GM23248 (cell line): ENCODE measurements around the gene GPR12. TPM values are rescaled to one million over a fixed set of nuclear protein-coding genes. Genes with fewer than 3 reads are reported as not detected.

Source experiments
- DNase-seq: peaks from one replicate; pipeline ENCODE4 v3.0.0-alpha.2; 2015
- H2AFZ ChIP-seq: fragments of 200-600 bp; sonication (generic); 2 replicates; pipeline ENCODE4 v1.6.1; 2016; ENCODE audit warnings: antibody characterized with exemption
- H3F3A ChIP-seq: fragments of 200-600 bp; sonication (generic); 2 replicates; pipeline ENCODE4 v1.6.1; 2016; ENCODE audit warnings: mild to moderate bottlenecking, antibody characterized with exemption, mixed run types; ENCODE audit not compliant: insufficient read depth
- H3K27ac ChIP-seq: fragments of 200-600 bp; sonication (generic); 2 replicates; pipeline ENCODE4 v1.5.1; 2016; ENCODE audit warnings: mild to moderate bottlenecking
- H3K27me3 ChIP-seq: fragments of 200-600 bp; sonication (generic); replicated peaks from 2 replicates; pipeline ENCODE4 v1.6.1; 2016; ENCODE audit warnings: mild to moderate bottlenecking; ENCODE audit not compliant: insufficient read depth
- H3K36me3 ChIP-seq: fragments of 200-600 bp; sonication (generic); 2 replicates; pipeline ENCODE4 v1.6.1; 2016; ENCODE audit warnings: low read depth, mild to moderate bottlenecking
- H3K4me1 ChIP-seq: fragments of 200-600 bp; sonication (generic); 2 replicates; pipeline ENCODE4 v1.6.1; 2016; ENCODE audit warnings: mild to moderate bottlenecking; ENCODE audit not compliant: insufficient read depth
- H3K4me2 ChIP-seq: fragments of 200-600 bp; sonication (generic); one replicate; pipeline ENCODE4 v1.6.1; 2016; ENCODE audit warnings: mild to moderate bottlenecking; ENCODE audit not compliant: unreplicated experiment
- H3K4me3 ChIP-seq: fragments of 200-600 bp; sonication (generic); 2 replicates; pipeline ENCODE4 v1.5.1; 2016; ENCODE audit warnings: mild to moderate bottlenecking
- H3K79me2 ChIP-seq: fragments of 200-600 bp; sonication (generic); 2 replicates; pipeline ENCODE4 v1.6.1; 2016; ENCODE audit warnings: mild to moderate bottlenecking; ENCODE audit not compliant: insufficient read depth
- H3K9ac ChIP-seq: fragments of 200-600 bp; sonication (generic); 2 replicates; pipeline ENCODE4 v1.6.1; 2016; ENCODE audit warnings: mild to moderate bottlenecking
- H3K9me2 ChIP-seq: fragments of 200-600 bp; sonication (generic); 2 replicates; pipeline ENCODE4 v1.6.1; 2016; ENCODE audit warnings: mixed run types, mild to moderate bottlenecking, moderate library complexity; ENCODE audit not compliant: insufficient read depth
- H3K9me3 ChIP-seq: fragments of 200-600 bp; sonication (generic); one replicate; pipeline ENCODE4 v1.6.1; 2017; ENCODE audit warnings: low read depth
- H4K20me1 ChIP-seq: fragments of 200-600 bp; sonication (generic); 2 replicates; pipeline ENCODE4 v1.6.0; 2016; ENCODE audit not compliant: insufficient read depth
- EZH2 ChIP-seq: fragments of 200-600 bp; sonication (generic); IDR thresholded peaks from 2 replicates; pipeline ENCODE4 v1.6.1; 2018; ENCODE audit warnings: antibody characterized with exemption, mild to moderate bottlenecking; ENCODE audit not compliant: insufficient read depth, poor library complexity, severe bottlenecking
- EZH2phosphoT487 ChIP-seq: fragments of 200-600 bp; sonication (generic); IDR thresholded peaks from 2 replicates; pipeline ENCODE4 v1.6.1; 2018; ENCODE audit warnings: antibody characterized with exemption, moderate library complexity, mild to moderate bottlenecking, low read depth; ENCODE audit not compliant: insufficient read depth
- WGBS, 2 experiments: methylation state at CpG; one replicate each; pipeline ENCODE4 v1.1.6; 2015 to 2017; ENCODE audit warnings: low lambda C conversion rate in 2 of 2, low coverage in 1 of 2; ENCODE audit errors: missing lambda C conversion rate in 2 of 2; 5-methylcytosine and 5-hydroxymethylcytosine counted together
- in situ Hi-C: fragments of 300-500 bp; cut with MboI; formaldehyde crosslinking; loops from 2 replicates; pipeline ENCODE4 v1.15.0; 2020
- polyA plus RNA-seq: library from polyadenylated mRNA; unstranded; fragments of >200 nt; fragmentation: Nextera tagmentation; extraction: Ambion mirVana; gene quantifications from 2 replicates; pipeline ENCODE4 v1.2.1, GENCODE V29; 2016
- total RNA-seq: library from RNA; depleted of rRNA; stranded (reverse); fragments of >200 nt; shearing (Covaris generic); gene quantifications from 2 replicates; pipeline ENCODE4 v1.2.3, GENCODE V29; 2014

The GPR12 gene
- total and polyA plus RNA-seq, 2 experiments from 2014 or later = not detected

GRCh38 chr13:26760832-26761582 is 421 bp upstream of the GPR12 start:
- no peak for DNase-seq
- H2AFZ ChIP-seq = no peak overlapping the region
- no peaks in the 10 kb centered on the region for H3K79me2 ChIP-seq
- no peaks in the 10 kb centered on the region for H4K20me1 ChIP-seq
- no peak overlapping the region for H3K9ac ChIP-seq
- no peak overlapping the region for H3K4me3 ChIP-seq
- no peak overlapping the region for H3K27ac ChIP-seq
- H3K4me1 ChIP-seq = peaks cover 8% of the 10 kb centered on the region; the same call in 1 of the 2 replicates
- TF ChIP-seq EZH2 = peak; percentile 71
- 0 out of 2 replicates have a peak, but pooled peaks have one; percentile 33 for TF ChIP-seq EZH2phosphoT487
- no peaks in the 10 kb centered on the region for H3K36me3 ChIP-seq
- H3K9me3 ChIP-seq = no peaks in the 10 kb centered on the region
- in situ Hi-C loops = no loop called here
- H3K4me2 ChIP-seq = no peak overlapping the region
- H3K9me2 ChIP-seq = no peaks in the 10 kb centered on the region
- H3F3A ChIP-seq = no peaks in the 10 kb centered on the region
- WGBS, 2 experiments = 23 to 33% methylated on average over 17 to 26 of the region's 41 CpGs
- peaks cover 68% of the 10 kb centered on the region for H3K27me3 ChIP-seq

- H3K9me2 ChIP-seq = no peaks in the 10 kb centered on the region
- H3K4me3 ChIP-seq = peak overlapping the region; percentile 54
- peaks cover 67% of the 10 kb centered on the region for H3K27me3 ChIP-seq
- H3K36me3 ChIP-seq = no peaks in the 10 kb centered on the region
- no peak overlapping the region for H3K27ac ChIP-seq
- in situ Hi-C loops = no loop called here
- no peaks in the 10 kb centered on the region for H4K20me1 ChIP-seq
- peaks cover 8% of the 10 kb centered on the region; the same call in 1 of the 2 replicates for H3K4me1 ChIP-seq
- H3K9me3 ChIP-seq = no peaks in the 10 kb centered on the region
- no peak for TF ChIP-seq EZH2phosphoT487
- no peak for TF ChIP-seq EZH2
- 46 to 48% methylated on average over 27 of the region's 27 CpGs for WGBS, 2 experiments
- no peaks in the 10 kb centered on the region for H3K79me2 ChIP-seq
- H3K4me2 ChIP-seq = peak overlapping the region; percentile 44
- no peak overlapping the region for H3K9ac ChIP-seq
- DNase-seq = no peak
- no peaks in the 10 kb centered on the region for H3F3A ChIP-seq
- peak overlapping the region; percentile 59 for H2AFZ ChIP-seq
Measured at GRCh38 chr13:26759249-26759906, 1.2 kb downstream of the GPR12 start.

GRCh38 chr13:26758496-26759157 is 2.0 kb downstream of the GPR12 start:
- Histone ChIP-seq H3K27ac (no peak overlapping the region), H3K9me3 (no peaks in the 10 kb centered on the region), H4K20me1 (no peaks in the 10 kb centered on the region), H3K9me2 (no peaks in the 10 kb centered on the region), H2AFZ (no peak overlapping the region), H3K9ac (no peak overlapping the region), H3K4me2 (no peak overlapping the region), H3F3A (no peaks in the 10 kb centered on the region), H3K4me1 (peaks cover 8% of the 10 kb centered on the region; the same call in 1 of the 2 replicates), H3K79me2 (no peaks in the 10 kb centered on the region), H3K4me3 (no peak overlapping the region), H3K36me3 (no peaks in the 10 kb centered on the region), H3K27me3 (peaks cover 60% of the 10 kb centered on the region)
- 81 to 87% methylated on average over 18 of the region's 18 CpGs for WGBS, 2 experiments
- in situ Hi-C loops = no loop called here
- no peak for DNase-seq
- TF ChIP-seq EZH2phosphoT487 (no peak), EZH2 (no peak)

GRCh38 chr13:26756961-26757360 is 3.6 kb downstream of the GPR12 start:
- Histone ChIP-seq H3K79me2 (no peaks in the 10 kb centered on the region), H4K20me1 (no peaks in the 10 kb centered on the region), H3K36me3 (no peaks in the 10 kb centered on the region), H3K9me2 (no peaks in the 10 kb centered on the region), H3K4me1 (peaks cover 8% of the 10 kb centered on the region; the same call in 1 of the 2 replicates), H3K4me3 (no peak overlapping the region), H3K9ac (no peak overlapping the region), H3K4me2 (no peak overlapping the region), H3K27me3 (peaks cover 45% of the 10 kb centered on the region), H3K9me3 (no peaks in the 10 kb centered on the region), H2AFZ (no peak overlapping the region), H3F3A (no peaks in the 10 kb centered on the region), H3K27ac (no peak overlapping the region)
- TF ChIP-seq EZH2 (no peak), EZH2phosphoT487 (no peak)
- in situ Hi-C loops = no loop called here
- DNase-seq = no peak
- WGBS, 2 experiments = 30 to 31% methylated on average over 3 of the region's 3 CpGs
